ENCODE results near the gene KRTAP5-7. TPM values are rescaled to one million over a fixed set of nuclear protein-coding genes. Genes with fewer than 3 reads are reported as not detected.

Gene KRTAP5-7
- total RNA-seq, 1 experiment from 2014 or later: not detected

DNA sequence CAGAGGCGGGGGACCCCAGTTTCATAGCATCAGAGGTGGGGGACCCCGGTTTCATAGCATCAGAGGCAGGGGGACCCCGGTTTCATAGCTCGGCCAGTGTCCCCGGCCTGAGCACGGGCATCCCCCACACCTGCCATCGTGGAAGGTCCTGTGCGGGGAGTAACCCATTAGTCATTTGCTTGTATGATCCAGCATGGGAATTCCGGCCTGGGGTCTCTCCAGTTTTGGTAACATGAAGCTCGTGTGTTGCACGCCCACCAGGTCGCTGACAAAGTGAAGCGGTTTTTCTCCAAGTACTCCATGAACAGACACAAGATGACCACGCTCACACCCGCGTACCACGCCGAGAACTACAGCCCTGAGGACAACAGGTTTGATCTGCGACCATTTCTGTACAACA, 29.0 kb upstream of the KRTAP5-7 start (continued):
- TF ChIP-seq, protein P1, sequence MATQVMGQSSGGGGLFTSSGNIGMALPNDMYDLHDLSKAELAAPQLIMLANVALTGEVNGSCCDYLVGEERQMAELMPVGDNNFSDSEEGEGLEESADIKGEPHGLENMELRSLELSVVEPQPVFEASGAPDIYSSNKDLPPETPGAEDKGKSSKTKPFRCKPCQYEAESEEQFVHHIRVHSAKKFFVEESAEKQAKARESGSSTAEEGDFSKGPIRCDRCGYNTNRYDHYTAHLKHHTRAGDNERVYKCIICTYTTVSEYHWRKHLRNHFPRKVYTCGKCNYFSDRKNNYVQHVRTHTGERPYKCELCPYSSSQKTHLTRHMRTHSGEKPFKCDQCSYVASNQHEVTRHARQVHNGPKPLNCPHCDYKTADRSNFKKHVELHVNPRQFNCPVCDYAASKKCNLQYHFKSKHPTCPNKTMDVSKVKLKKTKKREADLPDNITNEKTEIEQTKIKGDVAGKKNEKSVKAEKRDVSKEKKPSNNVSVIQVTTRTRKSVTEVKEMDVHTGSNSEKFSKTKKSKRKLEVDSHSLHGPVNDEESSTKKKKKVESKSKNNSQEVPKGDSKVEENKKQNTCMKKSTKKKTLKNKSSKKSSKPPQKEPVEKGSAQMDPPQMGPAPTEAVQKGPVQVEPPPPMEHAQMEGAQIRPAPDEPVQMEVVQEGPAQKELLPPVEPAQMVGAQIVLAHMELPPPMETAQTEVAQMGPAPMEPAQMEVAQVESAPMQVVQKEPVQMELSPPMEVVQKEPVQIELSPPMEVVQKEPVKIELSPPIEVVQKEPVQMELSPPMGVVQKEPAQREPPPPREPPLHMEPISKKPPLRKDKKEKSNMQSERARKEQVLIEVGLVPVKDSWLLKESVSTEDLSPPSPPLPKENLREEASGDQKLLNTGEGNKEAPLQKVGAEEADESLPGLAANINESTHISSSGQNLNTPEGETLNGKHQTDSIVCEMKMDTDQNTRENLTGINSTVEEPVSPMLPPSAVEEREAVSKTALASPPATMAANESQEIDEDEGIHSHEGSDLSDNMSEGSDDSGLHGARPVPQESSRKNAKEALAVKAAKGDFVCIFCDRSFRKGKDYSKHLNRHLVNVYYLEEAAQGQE (IDR thresholded peaks at IDR 0.05; ENCODE audit: low read depth): no peak
- no peak for TF ChIP-seq RAD21 (IDR thresholded peaks at IDR 0.05; ENCODE audit: low read depth)
- TF ChIP-seq ELF1 (IDR thresholded peaks at IDR 0.05; ENCODE audit: borderline replicate concordance, low read depth): no peak

DNA sequence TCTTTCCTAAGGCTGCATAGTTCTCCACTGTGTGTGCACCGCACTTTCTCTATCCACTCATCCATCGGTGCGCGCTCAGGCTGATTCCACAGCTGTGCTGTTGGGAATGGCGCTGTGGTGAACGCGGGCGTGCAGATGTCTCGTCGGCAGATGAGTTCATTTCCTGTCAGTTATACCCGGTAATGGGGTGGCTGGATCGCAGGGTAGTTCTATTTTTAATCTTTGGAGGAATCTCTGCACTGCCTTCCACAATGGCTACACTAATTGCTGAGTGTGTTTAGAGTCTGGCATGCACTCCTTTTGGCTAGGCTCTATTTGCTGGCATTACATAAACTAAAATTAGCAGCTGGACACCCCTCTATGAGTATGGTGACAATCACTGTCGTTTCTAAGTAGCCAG, 27.9 kb upstream of the KRTAP5-7 start:
- H3K36me3 ChIP-seq (ENCODE audit: control insufficient read depth in 1 of 2, insufficient read depth in 2 of 2, low read length in 2 of 2): peaks cover 9 to 12% of the 10 kb centered on the region in 2 experiments; a peak in 1 of 4 replicates
- BruUV-seq (replicated peaks): no TSS peak
- TF ChIP-seq POLR2AphosphoS5 (IDR thresholded peaks at IDR 0.05; ENCODE audit: low read depth, low read length) (no peak), CBX3 (IDR thresholded peaks at IDR 0.05; ENCODE audit: low read depth) (no peak), TCF7L2 (IDR thresholded peaks at IDR 0.05; ENCODE audit: borderline replicate concordance, extremely low read depth, insufficient read depth, insufficient read length) (no peak), EZH2 (IDR thresholded peaks at IDR 0.05) (no peak), CEBPB (IDR thresholded peaks at IDR 0.05; ENCODE audit: low read depth) (no peak), EGR1 (IDR thresholded peaks at IDR 0.05; ENCODE audit: low read depth) (no peak), RAD21 (IDR thresholded peaks at IDR 0.05; ENCODE audit: low read depth) (no peak), YY1 (IDR thresholded peaks at IDR 0.05; ENCODE audit: extremely low read depth, insufficient replicate concordance, low read depth, low read length) (no peak), FOSL1 (IDR thresholded peaks at IDR 0.05; ENCODE audit: low read depth) (no peak), ZFX (IDR thresholded peaks at IDR 0.05) (no peak), EZH2phosphoT487 (IDR thresholded peaks at IDR 0.05; ENCODE audit: borderline replicate concordance) (no peak), SP1 (IDR thresholded peaks at IDR 0.05; ENCODE audit: low read depth) (no peak), ELF1 (IDR thresholded peaks at IDR 0.05; ENCODE audit: borderline replicate concordance, low read depth) (no peak), ZNF274 (IDR thresholded peaks at IDR 0.05; ENCODE audit: low read depth, low read length) (no peak)
- TF ChIP-seq, protein P2, sequence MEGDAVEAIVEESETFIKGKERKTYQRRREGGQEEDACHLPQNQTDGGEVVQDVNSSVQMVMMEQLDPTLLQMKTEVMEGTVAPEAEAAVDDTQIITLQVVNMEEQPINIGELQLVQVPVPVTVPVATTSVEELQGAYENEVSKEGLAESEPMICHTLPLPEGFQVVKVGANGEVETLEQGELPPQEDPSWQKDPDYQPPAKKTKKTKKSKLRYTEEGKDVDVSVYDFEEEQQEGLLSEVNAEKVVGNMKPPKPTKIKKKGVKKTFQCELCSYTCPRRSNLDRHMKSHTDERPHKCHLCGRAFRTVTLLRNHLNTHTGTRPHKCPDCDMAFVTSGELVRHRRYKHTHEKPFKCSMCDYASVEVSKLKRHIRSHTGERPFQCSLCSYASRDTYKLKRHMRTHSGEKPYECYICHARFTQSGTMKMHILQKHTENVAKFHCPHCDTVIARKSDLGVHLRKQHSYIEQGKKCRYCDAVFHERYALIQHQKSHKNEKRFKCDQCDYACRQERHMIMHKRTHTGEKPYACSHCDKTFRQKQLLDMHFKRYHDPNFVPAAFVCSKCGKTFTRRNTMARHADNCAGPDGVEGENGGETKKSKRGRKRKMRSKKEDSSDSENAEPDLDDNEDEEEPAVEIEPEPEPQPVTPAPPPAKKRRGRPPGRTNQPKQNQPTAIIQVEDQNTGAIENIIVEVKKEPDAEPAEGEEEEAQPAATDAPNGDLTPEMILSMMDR (IDR thresholded peaks at IDR 0.05 in 2 of 3, conservative IDR thresholded peaks at IDR 0.05 in 1 of 3; ENCODE audit: borderline replicate concordance in 1 of 3, insufficient read depth in 1 of 3, low read depth in 2 of 3, low read length in 2 of 3): no peak
- TF ChIP-seq, protein P1 (IDR thresholded peaks at IDR 0.05; ENCODE audit: low read depth): no peak
- TF ChIP-seq, protein P3, sequence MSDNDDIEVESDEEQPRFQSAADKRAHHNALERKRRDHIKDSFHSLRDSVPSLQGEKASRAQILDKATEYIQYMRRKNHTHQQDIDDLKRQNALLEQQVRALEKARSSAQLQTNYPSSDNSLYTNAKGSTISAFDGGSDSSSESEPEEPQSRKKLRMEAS (IDR thresholded peaks at IDR 0.05): no peak
- no peak for DNase-seq (ENCODE audit: low read depth, low spot score)
- no peak overlapping the region for H3K9ac ChIP-seq (ENCODE audit: low read length)
- ChIA-PET RAD21 (ENCODE audit: low non-redundant PET in 1 of 2, low total read pairs in 2 of 2, uncharacterized antibody in 2 of 2, unreplicated experiment in 2 of 2) (no interaction called here), POLR2A (no interaction called here), CTCF (no interaction called here)
- no peaks in the 10 kb centered on the region for H4K20me1 ChIP-seq (ENCODE audit: insufficient read depth)
- H3K9me3 ChIP-seq (ENCODE audit: control insufficient read depth in 1 of 2, insufficient read depth in 1 of 2, low read depth in 1 of 2, low read length in 2 of 2): no peaks in the 10 kb centered on the region
- no peaks in the 10 kb centered on the region for H3K79me2 ChIP-seq (ENCODE audit: insufficient read depth, low read length)
- no peaks in the 10 kb centered on the region for H3K27me3 ChIP-seq (ENCODE audit: insufficient read depth, low read length)
- intact Hi-C loops (cut with micrococcal nuclease): no loop called here
- no peak overlapping the region for H3K27ac ChIP-seq (ENCODE audit: low read depth, low read length)
- no peak for ATAC-seq
- H2AFZ ChIP-seq (ENCODE audit: low read depth, low read length, poor library complexity, severe bottlenecking): no peak overlapping the region
- H3K4me3 ChIP-seq (replicated peaks in 1 of 2; ENCODE audit: low read depth in 1 of 2, low read length in 2 of 2): no peak overlapping the region
- no peak overlapping the region for H3K4me2 ChIP-seq (ENCODE audit: low read length)
- no peaks in the 10 kb centered on the region for H3K9me2 ChIP-seq (ENCODE audit: insufficient read depth)
- peaks cover 10 to 11% of the 10 kb centered on the region in 2 experiments; a peak in 3 of 4 replicates for H3K4me1 ChIP-seq (ENCODE audit: control insufficient read depth in 1 of 2, insufficient read depth in 2 of 2, low read length in 2 of 2)
